ENCODE measurements around the gene NRL.

- TF ChIP-seq POLR2A (IDR thresholded peaks at IDR 0.05; ENCODE audit: low read depth, low read length) (no peak), POLR2AphosphoS5 (IDR thresholded peaks at IDR 0.05; ENCODE audit: low read depth, low read length) (no peak), POU2F2 (IDR thresholded peaks at IDR 0.05; ENCODE audit: low read depth, low read length) (no peak)
Observed at GRCh38 chr14:24068711-24069410, 45.9 kb downstream of the NRL start.
